Measurements from ENCODE around the gene RAB11FIP2.

DNA sequence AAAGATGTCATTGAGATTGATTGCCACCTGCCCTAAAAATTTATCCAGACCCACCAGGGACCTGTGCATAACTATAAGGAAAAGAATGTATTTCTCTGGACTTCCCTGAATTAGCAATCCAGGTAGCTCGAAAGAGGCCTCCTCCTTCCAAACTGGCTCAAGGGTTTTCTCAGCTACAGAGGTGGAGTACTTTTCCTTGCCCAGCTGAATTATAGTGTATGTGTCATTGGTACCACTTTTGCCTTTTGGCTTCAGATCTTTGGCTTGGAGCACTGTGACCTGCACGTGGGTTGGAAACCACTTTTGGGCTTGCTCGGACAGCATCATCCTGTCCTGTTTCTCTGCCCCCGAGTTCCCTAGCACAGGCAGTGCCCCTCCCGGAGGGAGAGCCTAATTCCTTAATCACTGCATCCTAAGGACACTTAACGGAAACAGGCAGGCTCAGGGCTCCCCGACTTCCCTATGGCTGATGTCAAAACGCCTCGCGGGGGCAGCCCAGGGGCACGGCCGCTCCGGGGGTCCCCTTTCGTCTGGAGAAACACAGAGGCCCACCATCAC is 825 bp downstream of the RAB11FIP2 start:
- TF ChIP-seq, protein P1, sequence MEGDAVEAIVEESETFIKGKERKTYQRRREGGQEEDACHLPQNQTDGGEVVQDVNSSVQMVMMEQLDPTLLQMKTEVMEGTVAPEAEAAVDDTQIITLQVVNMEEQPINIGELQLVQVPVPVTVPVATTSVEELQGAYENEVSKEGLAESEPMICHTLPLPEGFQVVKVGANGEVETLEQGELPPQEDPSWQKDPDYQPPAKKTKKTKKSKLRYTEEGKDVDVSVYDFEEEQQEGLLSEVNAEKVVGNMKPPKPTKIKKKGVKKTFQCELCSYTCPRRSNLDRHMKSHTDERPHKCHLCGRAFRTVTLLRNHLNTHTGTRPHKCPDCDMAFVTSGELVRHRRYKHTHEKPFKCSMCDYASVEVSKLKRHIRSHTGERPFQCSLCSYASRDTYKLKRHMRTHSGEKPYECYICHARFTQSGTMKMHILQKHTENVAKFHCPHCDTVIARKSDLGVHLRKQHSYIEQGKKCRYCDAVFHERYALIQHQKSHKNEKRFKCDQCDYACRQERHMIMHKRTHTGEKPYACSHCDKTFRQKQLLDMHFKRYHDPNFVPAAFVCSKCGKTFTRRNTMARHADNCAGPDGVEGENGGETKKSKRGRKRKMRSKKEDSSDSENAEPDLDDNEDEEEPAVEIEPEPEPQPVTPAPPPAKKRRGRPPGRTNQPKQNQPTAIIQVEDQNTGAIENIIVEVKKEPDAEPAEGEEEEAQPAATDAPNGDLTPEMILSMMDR (IDR thresholded peaks at IDR 0.05; ENCODE audit: borderline replicate concordance, extremely low read depth, low read length, poor library complexity, severe bottlenecking): no peak
- no peak for TF ChIP-seq EZH2 (IDR thresholded peaks at IDR 0.05; ENCODE audit: borderline replicate concordance, low read depth, low read length, severe bottlenecking)

Measured in DND-41 (cell line).